ENCODE measurements around the gene AKAP13. TPM values are rescaled to one million over a fixed set of nuclear protein-coding genes. Genes with fewer than 3 reads are reported as not detected.

The AKAP13 gene
- total and polyA plus RNA-seq, 2 of the 8 experiments (the other 6 are each of a cell fraction or from before 2014, with no cell fraction given), result 14.0 to 46.2 TPM

DNA sequence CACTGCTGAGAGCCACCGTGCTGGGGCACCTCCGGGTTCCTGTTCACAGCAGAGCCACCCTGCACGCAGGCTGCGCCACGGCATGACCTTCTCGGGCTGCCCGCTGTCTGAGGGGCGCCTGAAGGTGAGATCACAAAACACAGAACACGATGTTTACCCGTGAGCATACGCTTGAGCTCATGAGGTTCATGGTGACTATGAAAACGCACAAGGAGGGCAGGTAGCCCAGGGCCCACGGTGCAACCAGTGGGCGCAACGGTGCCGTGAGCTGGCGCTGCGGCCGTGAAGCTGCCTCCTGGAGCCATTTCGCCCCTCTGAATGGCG is 378.2 kb downstream of the AKAP13 start:
- peaks cover 0 to 12% of the 10 kb centered on the region in 2 experiments; a peak in 1 of 4 replicates for H3K79me2 ChIP-seq (ENCODE audit: control insufficient read depth in 1 of 2, insufficient read depth in 2 of 2, low read length in 2 of 2)
- H3K36me3 ChIP-seq (ENCODE audit: control insufficient read depth in 2 of 4, insufficient read depth in 4 of 4, low read length in 3 of 4), result peaks cover 0 to 5% (median 1%) of the 10 kb centered on the region in 4 experiments; a peak in 4 of 8 replicates
- no peak overlapping the region for H3K4ac ChIP-seq (replicated peaks; ENCODE audit: insufficient read length, low read depth, low read length)
- H3K14ac ChIP-seq (ENCODE audit: insufficient read length), result no peak overlapping the region
- ChIA-PET CTCF (ENCODE audit: partially characterized antibody) (interaction anchor here (0.6 to 1.3 kb wide), 2 partner anchors 29 to 736 kb away, joined by 3 read pairs; no protein-coding TSS in a partner anchor), POLR2A (ENCODE audit: partially characterized antibody) (no interaction called here)
- 96% methylated on average over 21 of the region's 21 CpGs; no CpG with 5 or more reads in 1 of the 2 experiments for WGBS, 2 experiments (ENCODE audit: extremely low coverage in 1 of 2, insufficient coverage in 1 of 2, insufficient read length in 1 of 2, insufficient replicate concordance in 2 of 2, low coverage in 1 of 2, low lambda C conversion rate in 2 of 2, missing lambda C conversion rate in 1 of 2)
- no peak overlapping the region for H4K5ac ChIP-seq (ENCODE audit: insufficient read length, low read depth, low read length)
- no peak overlapping the region for H4K91ac ChIP-seq (replicated peaks; ENCODE audit: insufficient read length, low read length)
- no peak overlapping the region for H3K4me3 ChIP-seq (ENCODE audit: extremely low read depth in 1 of 4, insufficient read depth in 2 of 4, low read depth in 3 of 4, low read length in 4 of 4)
- FAIRE-seq (no peak), DNase-seq (ENCODE audit: low read depth in 1 of 2, low spot score in 2 of 2) (no peak)
- H3K18ac ChIP-seq (ENCODE audit: extremely low read depth, low read length), result no peak overlapping the region
- no peak overlapping the region for H3K27ac ChIP-seq (ENCODE audit: low read depth, low read length)
- H3K56ac ChIP-seq (replicated peaks; ENCODE audit: insufficient read length, low read depth, low read length), result no peak overlapping the region
- H2BK20ac ChIP-seq (ENCODE audit: low read length), result no peak overlapping the region
- no peaks in the 10 kb centered on the region for H3K23me2 ChIP-seq (ENCODE audit: low read depth, low read length)
- no peaks in the 10 kb centered on the region; a peak in 2 of 7 replicates for H3K4me1 ChIP-seq (replicated peaks in 1 of 4; ENCODE audit: control insufficient read depth in 3 of 4, insufficient read depth in 4 of 4, low read length in 3 of 4)
- peak overlapping the region; percentile 16; the same call in 1 of the 2 replicates for H2BK5ac ChIP-seq (ENCODE audit: low read depth, low read length)
- H3K23ac ChIP-seq (ENCODE audit: insufficient read length), result no peak overlapping the region
- no peak overlapping the region for H2AK5ac ChIP-seq (ENCODE audit: low read depth, low read length)
- H3K9me3 ChIP-seq (ENCODE audit: insufficient read depth in 2 of 2, low read depth in 1 of 2, low read length in 1 of 2), result no peaks in the 10 kb centered on the region
- H2BK15ac ChIP-seq (ENCODE audit: low read length), result no peak overlapping the region
- no peak overlapping the region for H4K8ac ChIP-seq (ENCODE audit: extremely low read depth, insufficient read depth, low read length)
- no peaks in the 10 kb centered on the region for H3K27me3 ChIP-seq (replicated peaks in 1 of 4; ENCODE audit: control insufficient read depth in 3 of 4, extremely low read depth in 1 of 4, insufficient read depth in 3 of 4, low read length in 3 of 4)
- no peak overlapping the region for H2BK12ac ChIP-seq (ENCODE audit: low read depth, low read length)
- no peak overlapping the region for H3K9ac ChIP-seq (replicated peaks in 1 of 4; ENCODE audit: extremely low read depth in 1 of 4, low read depth in 3 of 4, low read length in 3 of 4)
- peaks cover 2 to 9% of the 10 kb centered on the region in 2 experiments for H4K20me1 ChIP-seq (replicated peaks in 1 of 2; ENCODE audit: control insufficient read depth in 1 of 2, insufficient read depth in 2 of 2, low read length in 2 of 2)
- H3K4me2 ChIP-seq (ENCODE audit: insufficient read depth in 1 of 2, low read depth in 2 of 2, low read length in 2 of 2), result no peak overlapping the region
- peaks cover 11% of the 10 kb centered on the region for H3K79me1 ChIP-seq (ENCODE audit: low read depth, low read length)
- H2AFZ ChIP-seq (ENCODE audit: low read length), result no peak overlapping the region
- no peak overlapping the region for H2BK120ac ChIP-seq (replicated peaks; ENCODE audit: low read depth, low read length)
- TF ChIP-seq SP4 (IDR thresholded peaks at IDR 0.05; ENCODE audit: low read length), result no peak
- no peak for TF ChIP-seq SP2 (IDR thresholded peaks at IDR 0.05; ENCODE audit: low read length)

Measured in H1 (cell line).